Lower lobe of right lung (tissue), 2 donors: ENCODE results near the gene LEPROT. TPM values are rescaled to one million over a fixed set of nuclear protein-coding genes. Genes with fewer than 3 reads are reported as not detected.

Source experiments
- ATAC-seq, 2 donors: fragments of 200-7000 bp; cut with Tn5 transposase; one replicate each; pipeline ENCODE4 v1.9.1; 2020 to 2022; ENCODE audit warnings: mild to moderate bottlenecking in 2 of 2, moderate library complexity in 2 of 2
- DNase-seq: peaks from one replicate; pipeline ENCODE4 v3.0.0-alpha.2; 2020
- H3K27ac ChIP-seq: fragments of 200-600 bp; one replicate; pipeline ENCODE4 v1.8.0; 2022
- H3K27me3 ChIP-seq: fragments of 200-600 bp; one replicate; pipeline ENCODE4 v1.8.0; 2022; ENCODE audit warnings: low read depth
- H3K36me3 ChIP-seq: fragments of 200-600 bp; one replicate; pipeline ENCODE4 v1.8.0; 2022; ENCODE audit warnings: mild to moderate bottlenecking
- H3K4me1 ChIP-seq: fragments of 200-600 bp; one replicate; pipeline ENCODE4 v1.8.0; 2022
- H3K4me3 ChIP-seq: fragments of 200-600 bp; one replicate; pipeline ENCODE4 v1.8.0; 2022; ENCODE audit warnings: mild to moderate bottlenecking
- H3K9me3 ChIP-seq: fragments of 200-600 bp; one replicate; pipeline ENCODE4 v1.8.0; 2022
- CTCF ChIP-seq: fragments of 200-600 bp; IDR thresholded peaks from one replicate; pipeline ENCODE4 v1.8.0; 2022; ENCODE audit warnings: antibody characterized with exemption, mild to moderate bottlenecking
- intact Hi-C: fragments of 100-400 bp; cut with DNase I; formaldehyde crosslinking; loops from one replicate; pipeline ENCODE4 v1.11.0; 2022
- total RNA-seq: library from RNA; stranded (reverse); fragmentation: NEBNext Ultra II Directional; extraction: Animal tissue kit (Norgen Biotek cat#: 25700); gene quantifications from one replicate; pipeline ENCODE4 v1.2.1, GENCODE V29; 2021
- donor health status: DM: no; HTN: yes; CAD: no; lungs with severe emphysema.

The LEPROT gene
- total RNA-seq, 1 donor from 2014 or later = 96.6 TPM

- Histone ChIP-seq H3K27ac (peak overlapping the region; percentile 99), H3K36me3 (no peaks in the 10 kb centered on the region), H3K4me1 (peaks cover 38% of the 10 kb centered on the region), H3K9me3 (no peaks in the 10 kb centered on the region), H3K27me3 (no peaks in the 10 kb centered on the region), H3K4me3 (peak overlapping the region; percentile 81)
- ATAC-seq (peak; percentile 97), DNase-seq (peak; percentile 99)
- intact Hi-C loops = no loop called here
- TF ChIP-seq CTCF = no peak
Measured at GRCh38 chr1:65419681-65420589, 533 bp upstream of the LEPROT start.

- intact Hi-C loops = no loop called here
- H3K4me3 ChIP-seq = peak overlapping the region; percentile 81
- DNase-seq (no peak), ATAC-seq (no peak)
- no peaks in the 10 kb centered on the region for H3K27me3 ChIP-seq
- no peaks in the 10 kb centered on the region for H3K9me3 ChIP-seq
- H3K4me1 ChIP-seq = peaks cover 40% of the 10 kb centered on the region
- H3K27ac ChIP-seq = peak overlapping the region; percentile 99
- H3K36me3 ChIP-seq = peaks cover 15% of the 10 kb centered on the region
- TF ChIP-seq CTCF = no peak
Measured at GRCh38 chr1:65421351-65422025, 1.0 kb downstream of the LEPROT start.

- no peak for DNase-seq
- Histone ChIP-seq H3K9me3 (no peaks in the 10 kb centered on the region), H3K4me3 (peak overlapping the region; percentile 81), H3K27me3 (no peaks in the 10 kb centered on the region), H3K27ac (peak overlapping the region; percentile 99), H3K36me3 (peaks cover 25% of the 10 kb centered on the region), H3K4me1 (peaks cover 40% of the 10 kb centered on the region)
- ATAC-seq = no peak
- intact Hi-C loops = no loop called here
- no peak for TF ChIP-seq CTCF
Measured at GRCh38 chr1:65422241-65423203, 2.1 kb downstream of the LEPROT start.

GRCh38 chr1:65423884-65424572 lies 3.6 kb downstream of the LEPROT start:
- intact Hi-C loops = no loop called here
- H3K27me3 ChIP-seq = no peaks in the 10 kb centered on the region
- H3K27ac ChIP-seq = no peak overlapping the region
- no peak for TF ChIP-seq CTCF
- peaks cover 37% of the 10 kb centered on the region for H3K36me3 ChIP-seq
- peaks cover 38% of the 10 kb centered on the region for H3K4me1 ChIP-seq
- no peak for ATAC-seq
- H3K9me3 ChIP-seq = no peaks in the 10 kb centered on the region
- H3K4me3 ChIP-seq = no peak overlapping the region
- DNase-seq = no peak

GRCh38 chr1:65424573-65424889 lies 4.1 kb downstream of the LEPROT start:
- H3K27ac ChIP-seq = no peak overlapping the region
- peaks cover 39% of the 10 kb centered on the region for H3K36me3 ChIP-seq
- TF ChIP-seq CTCF = no peak
- no peak for DNase-seq
- H3K27me3 ChIP-seq = no peaks in the 10 kb centered on the region
- intact Hi-C loops = no loop called here
- no peak overlapping the region for H3K4me3 ChIP-seq
- H3K9me3 ChIP-seq = no peaks in the 10 kb centered on the region
- peaks cover 33% of the 10 kb centered on the region for H3K4me1 ChIP-seq
- ATAC-seq = no peak
